Uterus (tissue), 2 donors: ENCODE results near the gene ADGRD2.

Experiments
- CTCF ChIP-seq, 4 experiments: fragments of 200-600 bp in 2 of 4; fragments of 450-650 bp in 2 of 4; sonication (generic) in 2 of 4; IDR thresholded peaks; one replicate each; pipeline ENCODE4 v1.5.1; 2016 to 2019; ENCODE audit warnings: antibody characterized with exemption in 4 of 4, mild to moderate bottlenecking in 2 of 4, moderate library complexity in 1 of 4
- POLR2A ChIP-seq, 2 donors: fragments of 450-650 bp; IDR thresholded peaks; one replicate each; pipeline ENCODE4 v1.6.1; 2016; ENCODE audit warnings: antibody characterized with exemption in 2 of 2, mild to moderate bottlenecking in 1 of 2, moderate library complexity in 1 of 2

GRCh38 chr9:124452326-124452725 is 2.1 kb downstream of the ADGRD2 start:
- TF ChIP-seq CTCF (IDR thresholded peaks at IDR 0.05) (no peak), POLR2A (IDR thresholded peaks at IDR 0.05) (no peak)
